ENCODE results near the gene ARHGAP22. TPM values are rescaled to one million over a fixed set of nuclear protein-coding genes. Genes with fewer than 3 reads are reported as not detected.

ARHGAP22 gene
- total RNA-seq, 1 donor from 2014 or later = 1.0 TPM

- Histone ChIP-seq H3K9me3 (ENCODE audit: control insufficient read depth in 3 of 3, low read length in 3 of 3) (no peaks in the 10 kb centered on the region), H3K9ac (ENCODE audit: low read depth in 1 of 3, low read length in 3 of 3) (no peak overlapping the region), H3K4me1 (ENCODE audit: control insufficient read depth in 3 of 3, insufficient read depth in 3 of 3, low read length in 3 of 3) (peaks cover 2 to 23% (median 6%) of the 10 kb centered on the region in 3 donors), H3K27ac (ENCODE audit: low read depth, low read length) (no peak overlapping the region), H3K27me3 (ENCODE audit: control insufficient read depth in 3 of 3, insufficient read depth in 3 of 3, low read length in 3 of 3) (peaks cover 0 to 3% (median 0%) of the 10 kb centered on the region in 3 donors), H3K4me3 (ENCODE audit: low read length in 3 of 3) (no peak overlapping the region), H3K36me3 (ENCODE audit: control insufficient read depth in 3 of 3, insufficient read depth in 3 of 3, low read length in 3 of 3) (no peaks in the 10 kb centered on the region)
These were observed 149.8 kb downstream of the ARHGAP22 start for GRCh38 chr10:48455055-48455391.

GRCh38 chr10:48454302-48455054, 150.4 kb downstream of the ARHGAP22 start:
- H3K4me1 ChIP-seq (ENCODE audit: control insufficient read depth in 3 of 3, insufficient read depth in 3 of 3, low read length in 3 of 3) = peaks cover 6 to 29% (median 6%) of the 10 kb centered on the region in 3 donors
- H3K36me3 ChIP-seq (ENCODE audit: control insufficient read depth in 3 of 3, insufficient read depth in 3 of 3, low read length in 3 of 3) = no peaks in the 10 kb centered on the region
- H3K4me3 ChIP-seq (ENCODE audit: low read length in 3 of 3) = no peak overlapping the region
- peaks cover 0 to 3% (median 0%) of the 10 kb centered on the region in 3 donors for H3K27me3 ChIP-seq (ENCODE audit: control insufficient read depth in 3 of 3, insufficient read depth in 3 of 3, low read length in 3 of 3)
- no peaks in the 10 kb centered on the region for H3K9me3 ChIP-seq (ENCODE audit: control insufficient read depth in 3 of 3, low read length in 3 of 3)
- H3K9ac ChIP-seq (ENCODE audit: low read depth in 1 of 3, low read length in 3 of 3) = no peak overlapping the region
- no peak overlapping the region for H3K27ac ChIP-seq (ENCODE audit: low read depth, low read length)

- no peak overlapping the region for H3K9ac ChIP-seq (ENCODE audit: low read depth in 1 of 3, low read length in 3 of 3)
- no peaks in the 10 kb centered on the region for H3K9me3 ChIP-seq (ENCODE audit: control insufficient read depth in 3 of 3, low read length in 3 of 3)
- no peak overlapping the region for H3K27ac ChIP-seq (ENCODE audit: low read depth, low read length)
- no peaks in the 10 kb centered on the region for H3K36me3 ChIP-seq (ENCODE audit: control insufficient read depth in 3 of 3, insufficient read depth in 3 of 3, low read length in 3 of 3)
- H3K27me3 ChIP-seq (ENCODE audit: control insufficient read depth in 3 of 3, insufficient read depth in 3 of 3, low read length in 3 of 3) = peaks cover 0 to 3% (median 0%) of the 10 kb centered on the region in 3 donors
- H3K4me3 ChIP-seq (ENCODE audit: low read length in 3 of 3) = no peak overlapping the region
- H3K4me1 ChIP-seq (ENCODE audit: control insufficient read depth in 3 of 3, insufficient read depth in 3 of 3, low read length in 3 of 3) = peaks cover 6 to 35% (median 7%) of the 10 kb centered on the region in 3 donors
These were observed 151.2 kb downstream of the ARHGAP22 start for GRCh38 chr10:48453451-48454301.

DNA sequence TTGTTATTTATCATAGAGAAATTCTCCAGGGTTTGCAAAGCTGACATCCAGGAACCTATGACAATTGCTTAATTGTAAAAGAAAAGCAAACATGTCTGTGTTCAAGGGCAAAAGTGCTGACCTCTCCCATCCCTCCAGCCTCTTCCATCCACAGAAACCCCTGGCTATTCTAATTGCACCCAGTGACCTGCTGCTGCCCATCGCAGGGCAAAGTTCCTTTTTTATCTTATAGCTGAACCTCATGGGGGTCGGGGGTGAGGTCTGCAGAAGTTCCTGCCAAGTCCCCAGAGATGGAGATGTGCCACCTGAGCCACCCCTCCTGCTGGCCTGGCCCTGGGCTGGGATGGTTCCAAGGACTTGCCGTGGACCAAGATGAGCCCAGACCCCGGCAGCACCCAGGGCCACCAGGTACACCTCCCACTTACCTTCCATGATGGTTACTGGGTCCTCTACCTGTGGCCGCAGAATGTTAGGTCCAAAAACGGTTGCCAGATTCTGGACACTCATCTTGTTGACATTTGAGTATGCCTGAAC, 151.9 kb downstream of the ARHGAP22 start:
- Histone ChIP-seq H3K36me3 (ENCODE audit: control insufficient read depth in 3 of 3, insufficient read depth in 3 of 3, low read length in 3 of 3) (no peaks in the 10 kb centered on the region), H3K4me3 (ENCODE audit: low read length in 3 of 3) (no peak overlapping the region), H3K27me3 (ENCODE audit: control insufficient read depth in 3 of 3, insufficient read depth in 3 of 3, low read length in 3 of 3) (peaks cover 0 to 3% (median 0%) of the 10 kb centered on the region in 3 donors), H3K27ac (ENCODE audit: low read depth, low read length) (no peak overlapping the region), H3K9me3 (ENCODE audit: control insufficient read depth in 3 of 3, low read length in 3 of 3) (no peaks in the 10 kb centered on the region), H3K9ac (ENCODE audit: low read depth in 1 of 3, low read length in 3 of 3) (no peak overlapping the region), H3K4me1 (ENCODE audit: control insufficient read depth in 3 of 3, insufficient read depth in 3 of 3, low read length in 3 of 3) (peaks cover 6 to 35% (median 7%) of the 10 kb centered on the region in 3 donors)

DNA sequence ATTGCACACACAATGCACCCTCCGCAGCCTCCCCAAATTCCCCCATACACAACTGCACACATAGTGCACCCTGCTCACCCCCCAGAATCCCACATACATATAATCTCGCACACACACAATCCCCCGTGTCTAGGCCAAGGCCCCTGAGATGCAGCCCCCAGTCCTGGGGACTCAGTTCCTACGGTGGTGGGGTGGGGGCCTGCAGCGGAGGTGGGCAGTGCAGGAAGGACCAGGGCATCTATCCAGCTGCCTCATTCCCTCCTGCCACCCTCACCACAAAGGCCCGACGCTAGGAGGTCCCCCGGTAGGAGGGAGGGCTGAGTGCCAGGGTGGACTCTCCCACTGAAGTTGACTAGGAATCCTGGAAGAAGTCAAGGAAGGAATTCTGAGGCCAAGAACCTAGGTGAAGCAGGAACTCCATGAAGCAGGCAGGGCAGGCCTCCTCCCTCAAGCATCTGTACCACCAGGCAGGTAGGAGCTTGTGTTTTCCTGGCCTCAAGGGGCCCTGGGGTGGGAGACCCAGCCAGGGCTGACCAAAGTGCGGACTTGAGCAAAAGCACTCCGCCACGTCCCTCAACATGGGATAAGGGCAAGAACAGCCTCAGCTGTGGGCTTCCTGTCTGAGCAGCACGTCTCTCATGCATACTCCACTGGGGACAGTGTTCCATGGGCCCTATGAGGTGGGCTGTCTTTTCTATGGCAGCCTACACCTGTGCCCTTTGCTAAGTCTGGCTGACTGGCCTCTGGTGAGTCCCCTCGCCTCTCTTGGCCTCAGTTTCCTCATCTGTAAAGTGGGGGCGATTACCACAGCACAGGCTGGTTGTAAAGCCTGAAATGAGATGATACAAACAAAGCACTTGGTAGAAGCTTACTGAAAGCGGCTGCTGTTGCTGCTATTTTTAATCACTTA, 152.6 kb downstream of the ARHGAP22 start:
- Histone ChIP-seq H3K27me3 (ENCODE audit: control insufficient read depth in 3 of 3, insufficient read depth in 3 of 3, low read length in 3 of 3) (peaks cover 0 to 6% (median 0%) of the 10 kb centered on the region in 3 donors), H3K4me1 (ENCODE audit: control insufficient read depth in 3 of 3, insufficient read depth in 3 of 3, low read length in 3 of 3) (peaks cover 6 to 35% (median 7%) of the 10 kb centered on the region in 3 donors), H3K4me3 (ENCODE audit: low read length in 3 of 3) (no peak overlapping the region), H3K27ac (ENCODE audit: low read depth, low read length) (no peak overlapping the region), H3K9me3 (ENCODE audit: control insufficient read depth in 3 of 3, low read length in 3 of 3) (no peaks in the 10 kb centered on the region), H3K9ac (ENCODE audit: low read depth in 1 of 3, low read length in 3 of 3) (no peak overlapping the region), H3K36me3 (ENCODE audit: control insufficient read depth in 3 of 3, insufficient read depth in 3 of 3, low read length in 3 of 3) (no peaks in the 10 kb centered on the region)

GRCh38 chr10:48450741-48451466, 154.0 kb downstream of the ARHGAP22 start:
- no peaks in the 10 kb centered on the region for H3K9me3 ChIP-seq (ENCODE audit: control insufficient read depth in 3 of 3, low read length in 3 of 3)
- H3K27ac ChIP-seq (ENCODE audit: low read depth, low read length) = no peak overlapping the region
- H3K4me1 ChIP-seq (ENCODE audit: control insufficient read depth in 3 of 3, insufficient read depth in 3 of 3, low read length in 3 of 3) = peaks cover 6 to 29% (median 7%) of the 10 kb centered on the region in 3 donors
- H3K9ac ChIP-seq (ENCODE audit: low read depth in 1 of 3, low read length in 3 of 3) = no peak overlapping the region
- peaks cover 0 to 14% (median 3%) of the 10 kb centered on the region in 3 donors for H3K27me3 ChIP-seq (ENCODE audit: control insufficient read depth in 3 of 3, insufficient read depth in 3 of 3, low read length in 3 of 3)
- H3K4me3 ChIP-seq (ENCODE audit: low read length in 3 of 3) = no peak overlapping the region
- H3K36me3 ChIP-seq (ENCODE audit: control insufficient read depth in 3 of 3, insufficient read depth in 3 of 3, low read length in 3 of 3) = no peaks in the 10 kb centered on the region

GRCh38 chr10:48450233-48450740, 154.6 kb downstream of the ARHGAP22 start:
- Histone ChIP-seq H3K4me1 (ENCODE audit: control insufficient read depth in 3 of 3, insufficient read depth in 3 of 3, low read length in 3 of 3) (peaks cover 6 to 23% (median 7%) of the 10 kb centered on the region in 3 donors), H3K4me3 (ENCODE audit: low read length in 3 of 3) (peak overlapping the region in 2 of 3 donors; percentile 22 to 43), H3K9me3 (ENCODE audit: control insufficient read depth in 3 of 3, low read length in 3 of 3) (no peaks in the 10 kb centered on the region), H3K27ac (ENCODE audit: low read depth, low read length) (no peak overlapping the region), H3K9ac (ENCODE audit: low read depth in 1 of 3, low read length in 3 of 3) (peak overlapping the region in 1 of 3 donors; percentile 33), H3K27me3 (ENCODE audit: control insufficient read depth in 3 of 3, insufficient read depth in 3 of 3, low read length in 3 of 3) (peaks cover 0 to 14% (median 3%) of the 10 kb centered on the region in 3 donors), H3K36me3 (ENCODE audit: control insufficient read depth in 3 of 3, insufficient read depth in 3 of 3, low read length in 3 of 3) (no peaks in the 10 kb centered on the region)

DNA sequence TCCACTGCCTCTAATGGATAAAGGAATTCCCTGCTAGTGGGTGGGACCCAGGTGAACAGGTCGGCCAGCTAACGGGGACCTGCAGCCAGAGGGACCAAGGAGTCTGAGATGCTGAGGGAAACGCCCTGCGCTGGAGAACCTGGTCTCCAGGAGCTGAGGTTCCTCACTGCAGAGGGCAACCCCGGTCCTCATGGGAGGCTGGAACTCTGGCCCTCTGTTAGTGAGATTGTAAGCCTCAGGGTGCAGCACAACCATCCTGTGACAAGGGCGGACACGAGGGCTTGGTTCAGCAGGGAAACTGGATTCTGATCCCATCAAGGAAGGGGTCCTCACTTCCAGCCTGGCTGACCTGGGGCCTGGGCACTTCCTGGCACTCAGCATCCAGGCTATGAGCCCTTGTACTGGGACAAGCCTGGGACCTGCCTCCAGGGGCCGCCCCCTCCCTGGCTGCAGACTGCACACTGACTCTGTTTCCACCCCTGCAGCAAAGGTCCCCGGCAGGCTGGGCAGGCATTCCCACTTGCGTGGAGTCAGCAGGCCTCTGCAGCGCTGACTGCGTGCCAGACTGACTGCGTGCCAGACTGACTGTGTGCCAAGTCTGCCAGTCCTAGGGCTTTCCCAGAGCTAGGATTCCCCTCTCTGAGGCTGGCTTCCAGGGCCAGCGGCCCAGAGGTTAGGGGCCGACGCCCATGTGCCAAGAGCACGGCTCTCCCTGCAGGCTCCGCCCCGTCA, 155.2 kb downstream of the ARHGAP22 start:
- Histone ChIP-seq H3K9me3 (ENCODE audit: control insufficient read depth in 3 of 3, low read length in 3 of 3) (no peaks in the 10 kb centered on the region), H3K4me3 (ENCODE audit: low read length in 3 of 3) (peak overlapping the region in 2 of 3 donors; percentile 22 to 43), H3K27me3 (ENCODE audit: control insufficient read depth in 3 of 3, insufficient read depth in 3 of 3, low read length in 3 of 3) (peaks cover 0 to 14% (median 3%) of the 10 kb centered on the region in 3 donors)

More for the DNA sequence above, 155.2 kb downstream of the ARHGAP22 start:
- no peak overlapping the region for H3K27ac ChIP-seq (ENCODE audit: low read depth, low read length)
- no peaks in the 10 kb centered on the region for H3K36me3 ChIP-seq (ENCODE audit: control insufficient read depth in 3 of 3, insufficient read depth in 3 of 3, low read length in 3 of 3)
- peak overlapping the region in 1 of 3 donors; percentile 33 for H3K9ac ChIP-seq (ENCODE audit: low read depth in 1 of 3, low read length in 3 of 3)
- peaks cover 0 to 17% (median 7%) of the 10 kb centered on the region in 3 donors for H3K4me1 ChIP-seq (ENCODE audit: control insufficient read depth in 3 of 3, insufficient read depth in 3 of 3, low read length in 3 of 3)
